ENCODE data around the gene SHC4. TPM values are rescaled to one million over a fixed set of nuclear protein-coding genes. Genes with fewer than 3 reads are reported as not detected.

Gene SHC4, protein sequence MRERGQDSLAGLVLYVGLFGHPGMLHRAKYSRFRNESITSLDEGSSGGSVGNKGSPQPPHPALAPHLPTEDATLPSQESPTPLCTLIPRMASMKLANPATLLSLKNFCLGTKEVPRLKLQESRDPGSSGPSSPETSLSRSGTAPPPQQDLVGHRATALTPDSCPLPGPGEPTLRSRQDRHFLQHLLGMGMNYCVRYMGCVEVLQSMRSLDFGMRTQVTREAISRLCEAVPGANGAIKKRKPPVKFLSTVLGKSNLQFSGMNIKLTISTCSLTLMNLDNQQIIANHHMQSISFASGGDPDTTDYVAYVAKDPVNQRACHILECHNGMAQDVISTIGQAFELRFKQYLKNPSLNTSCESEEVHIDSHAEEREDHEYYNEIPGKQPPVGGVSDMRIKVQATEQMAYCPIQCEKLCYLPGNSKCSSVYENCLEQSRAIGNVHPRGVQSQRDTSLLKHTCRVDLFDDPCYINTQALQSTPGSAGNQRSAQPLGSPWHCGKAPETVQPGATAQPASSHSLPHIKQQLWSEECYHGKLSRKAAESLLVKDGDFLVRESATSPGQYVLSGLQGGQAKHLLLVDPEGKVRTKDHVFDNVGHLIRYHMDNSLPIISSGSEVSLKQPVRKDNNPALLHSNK
- 10.1 TPM for total RNA-seq

DNA sequence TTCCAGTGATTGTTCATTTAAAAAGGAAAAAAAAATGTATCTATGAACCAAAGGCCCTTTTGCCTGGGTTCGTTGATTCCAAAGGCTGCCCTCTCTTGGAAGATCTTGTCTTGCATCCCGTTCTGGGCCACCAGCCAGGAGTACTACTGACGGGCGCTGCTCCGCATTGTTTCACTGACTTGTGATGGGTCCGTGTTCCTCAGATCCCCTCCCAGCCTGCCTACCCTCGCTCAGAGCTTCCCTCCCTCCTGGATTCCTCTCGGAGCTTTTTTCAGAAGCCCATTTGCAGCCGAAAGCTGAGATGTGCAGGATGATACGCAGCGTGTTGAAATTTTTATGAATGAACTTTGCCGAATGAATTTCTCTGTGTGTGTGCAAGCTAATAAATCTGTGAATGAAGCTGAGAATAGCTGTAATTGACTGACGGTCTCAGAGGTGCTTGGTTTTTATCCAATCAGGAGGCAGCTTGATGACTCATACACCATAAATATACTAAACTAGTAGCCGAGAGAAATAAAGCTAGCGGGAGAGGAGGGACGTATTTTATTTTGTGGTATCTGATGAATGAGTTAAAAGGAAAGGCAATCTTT lies at the start of gene SHC4:
Gene SHC4 (minus strand): TSS at position 396 of the 590 bp plus-strand sequence. CDS start 904 bp downstream, outside the sequence.

DNA sequence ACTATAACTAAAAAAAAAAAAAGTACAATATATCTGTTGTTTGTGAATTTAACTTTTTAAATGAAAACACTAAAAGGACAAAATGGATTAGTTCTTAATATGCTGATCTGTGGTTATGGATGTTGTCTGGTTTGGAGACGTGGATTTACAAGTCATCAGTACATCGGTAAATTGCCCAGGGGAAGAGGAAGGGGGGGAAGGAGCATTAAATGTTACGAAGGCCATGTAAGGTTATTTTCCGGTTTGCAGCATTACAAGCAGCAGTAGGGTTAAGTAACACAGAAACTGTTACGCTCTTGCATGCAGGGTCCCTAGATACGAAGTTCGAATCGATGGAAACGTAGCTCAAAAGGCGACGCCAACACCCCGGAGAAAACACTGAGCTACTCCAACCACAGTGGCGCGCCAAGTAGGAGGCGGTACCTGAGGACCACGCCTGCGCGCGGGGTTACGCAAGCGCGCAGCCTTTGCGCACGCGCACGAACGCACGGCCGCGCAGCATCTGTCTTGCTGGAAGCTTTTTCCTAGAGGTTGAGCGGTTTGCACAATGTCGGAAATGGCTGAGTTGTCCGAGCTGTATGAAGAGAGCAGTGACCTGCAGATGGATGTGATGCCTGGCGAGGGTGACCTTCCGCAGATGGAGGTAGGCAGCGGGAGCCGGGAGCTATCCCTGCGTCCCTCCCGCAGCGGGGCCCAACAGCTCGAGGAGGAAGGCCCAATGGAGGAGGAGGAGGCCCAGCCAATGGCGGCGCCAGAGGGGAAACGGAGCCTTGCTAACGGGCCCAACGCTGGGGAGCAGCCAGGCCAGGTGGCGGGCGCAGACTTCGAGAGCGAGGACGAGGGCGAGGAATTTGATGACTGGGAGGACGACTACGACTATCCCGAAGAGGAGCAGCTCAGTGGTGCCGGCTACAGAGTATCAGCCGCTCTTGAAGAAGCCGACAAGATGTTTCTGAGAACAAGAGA lies 85.8 kb downstream of the SHC4 start, which contains the start of gene EID1:
Gene EID1 (plus strand): TSS at position 505 of the 966 bp plus-strand sequence. CDS start 43 bp downstream, at position 548.

DNA sequence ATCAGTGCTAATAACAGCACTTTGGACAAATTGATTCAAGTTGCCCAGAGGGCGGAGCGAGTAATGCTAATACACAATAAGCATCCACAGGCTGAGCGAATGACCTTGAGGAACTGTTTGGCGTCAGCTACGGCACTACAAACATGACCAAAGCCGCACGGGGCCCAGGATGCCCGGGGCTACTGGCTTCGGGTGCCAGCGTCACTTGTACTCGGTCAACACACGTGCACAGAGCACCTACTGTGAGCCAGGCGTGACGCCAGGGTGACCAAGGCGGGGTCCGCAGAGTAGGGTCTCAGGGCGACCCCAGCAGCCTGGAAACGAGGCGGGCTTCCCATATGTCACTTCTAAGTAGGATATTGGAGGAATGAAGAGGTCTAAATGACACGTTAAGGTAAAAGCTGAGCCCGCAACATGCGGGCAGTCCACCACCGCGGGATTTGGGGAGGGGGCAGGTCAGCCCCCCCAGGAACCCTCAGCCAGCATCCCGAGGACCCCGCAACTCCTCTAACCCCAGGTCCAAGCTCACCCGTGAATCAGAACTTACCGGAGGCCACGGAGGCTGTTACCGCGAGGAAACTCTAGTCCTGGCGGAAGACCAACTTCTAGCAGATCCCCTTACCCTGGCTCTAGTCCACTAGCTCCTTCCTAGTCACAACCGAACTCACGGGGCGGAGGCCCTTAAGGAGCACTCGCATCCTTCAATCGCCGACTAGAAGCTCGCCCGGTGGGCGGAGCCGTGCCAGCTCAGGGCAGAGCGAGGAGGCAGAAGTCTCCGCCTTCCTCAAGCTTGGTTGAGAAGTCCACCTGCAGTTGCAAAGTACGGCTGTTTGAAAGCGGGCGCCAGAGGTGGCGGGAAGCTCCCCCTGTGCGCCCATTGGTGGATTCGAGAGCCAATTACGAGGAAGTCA lies 153.1 kb downstream of the SHC4 start, which contains the start of gene CEP152:
Gene CEP152 (minus strand): TSS at position 656 of the 911 bp plus-strand sequence. CDS start 5,420 bp downstream, outside the sequence.

Small RNA genes lying within 50 kb of the gene (small RNA-seq; reads per million reads assigned to genes)
- gene RF00019, result not detected

Other genes starting within 250 kb of the SHC4 start
- 3.5 TPM for gene CEP152, start 152.8 kb downstream of the SHC4 start, total RNA-seq
- 232 TPM for gene EID1, start 85.8 kb downstream of the SHC4 start, total RNA-seq
- 91.6 TPM for gene SECISBP2L, start 82.5 kb upstream of the SHC4 start, total RNA-seq
- gene COPS2, start 191.7 kb upstream of the SHC4 start, total RNA-seq, result 79.8 TPM
- 39.4 TPM for gene GALK2, start 206.3 kb upstream of the SHC4 start, total RNA-seq